Caco-2 (cell line): Measurements from ENCODE around the gene CCDC159. TPM values are rescaled to one million over a fixed set of nuclear protein-coding genes. Genes with fewer than 3 reads are reported as not detected.
A peak's percentile ranks its signal among the peaks of the same experiment; 100 is the strongest.

ENCODE experiments used
- BruUV-seq: library from RNA; stranded (reverse); fragments of 400-500 nt; replicated peaks from 2 replicates; lab custom pipeline; 2021; lab: Mats Ljungman, UMichigan
- CTCF ChIA-PET: fragments of 300-600 bp; sonication (Branson Sonifier 250); formaldehyde crosslinking; loops from one replicate; lab custom pipeline; 2022; ENCODE audit warnings: antibody characterized with exemption; lab: Charles Lee
- POLR2A ChIA-PET: fragments of 300-600 bp; sonication (Branson Sonifier 250); formaldehyde crosslinking; loops from one replicate; lab custom pipeline; 2022; ENCODE audit warnings: antibody characterized with exemption; lab: Charles Lee
- DNase-seq, 2 experiments: peaks; one replicate each; pipeline versions ENCODE4 v3.0.0 to v3.0.0-alpha.2; 2020 to 2022
- H3K27me3 ChIP-seq: replicated peaks from 2 replicates; pipeline ENCODE4 v1.6.0; 2011; ENCODE audit warnings: low read length; ENCODE audit not compliant: control insufficient read depth, insufficient read depth
- H3K36me3 ChIP-seq: 2 replicates; pipeline ENCODE4 v1.5.1; 2011; ENCODE audit warnings: low read length; ENCODE audit not compliant: control insufficient read depth, insufficient read depth
- H3K4me1 ChIP-seq: fragments of 250-450 bp; sonication (Bioruptor Pico); 2 replicates; pipeline ENCODE4 v1.5.1; 2020; ENCODE audit warnings: mild to moderate bottlenecking
- H3K4me3 ChIP-seq: 2 replicates; pipeline ENCODE4 v1.5.1; 2011; ENCODE audit warnings: low read depth, mild to moderate bottlenecking, control low read depth, low read length
- H3K9me3 ChIP-seq: fragments of 250-450 bp; sonication (Bioruptor Pico); 2 replicates; pipeline ENCODE4 v1.5.1; 2020; ENCODE audit warnings: mild to moderate bottlenecking, moderate library complexity
- H3K27ac Mint-ChIP-seq: one replicate; pipeline ENCODE4 v1.8.0; 2022; ENCODE audit warnings: mixed read lengths; ENCODE audit not compliant: unreplicated experiment
- H3K27me3 Mint-ChIP-seq: one replicate; pipeline ENCODE4 v1.8.0; 2022; ENCODE audit warnings: mixed read lengths; ENCODE audit not compliant: insufficient read depth, unreplicated experiment
- H3K36me3 Mint-ChIP-seq: one replicate; pipeline ENCODE4 v1.8.0; 2022; ENCODE audit warnings: mild to moderate bottlenecking, mixed read lengths; ENCODE audit not compliant: insufficient read depth, unreplicated experiment
- H3K4me1 Mint-ChIP-seq: one replicate; pipeline ENCODE4 v1.8.0; 2022; ENCODE audit warnings: low read depth, mixed read lengths; ENCODE audit not compliant: unreplicated experiment
- H3K4me3 Mint-ChIP-seq: one replicate; pipeline ENCODE4 v1.8.0; 2022; ENCODE audit warnings: mild to moderate bottlenecking, moderate library complexity, mixed read lengths; ENCODE audit not compliant: unreplicated experiment
- H3K9me3 Mint-ChIP-seq: one replicate; pipeline ENCODE4 v1.8.0; 2022; ENCODE audit warnings: mixed read lengths; ENCODE audit not compliant: unreplicated experiment
- intact Hi-C: fragments of 100-400 bp; cut with micrococcal nuclease; formaldehyde crosslinking; loops from one replicate; pipeline ENCODE4 v1.10.0; 2022; ENCODE audit not compliant: unreplicated experiment
- total RNA-seq: library from RNA; stranded (reverse); gene quantifications from 2 replicates; pipeline ENCODE4 v1.2.3, GENCODE V29; 2022
- TF ChIP-seq, protein P1 (sequence below), 2 experiments: fragments of 200-600 bp in 1 of 2; IDR thresholded peaks; 1 replicate in 1 of 2; 2 replicates in 1 of 2; pipeline versions ENCODE4 v1.5.1 to v1.8.0; 2011 to 2022; ENCODE audit warnings: antibody characterized with exemption in 1 of 2, control low read depth in 1 of 2, inconsistent platforms in 1 of 2, low read depth in 1 of 2, low read length in 1 of 2, mild to moderate bottlenecking in 1 of 2, moderate library complexity in 1 of 2; ENCODE audit not compliant: insufficient read depth in 1 of 2, severe bottlenecking in 1 of 2, unreplicated experiment in 1 of 2

The CCDC159 gene
- total RNA-seq, 1 experiment from 2014 or later: 13.9 TPM

DNA sequence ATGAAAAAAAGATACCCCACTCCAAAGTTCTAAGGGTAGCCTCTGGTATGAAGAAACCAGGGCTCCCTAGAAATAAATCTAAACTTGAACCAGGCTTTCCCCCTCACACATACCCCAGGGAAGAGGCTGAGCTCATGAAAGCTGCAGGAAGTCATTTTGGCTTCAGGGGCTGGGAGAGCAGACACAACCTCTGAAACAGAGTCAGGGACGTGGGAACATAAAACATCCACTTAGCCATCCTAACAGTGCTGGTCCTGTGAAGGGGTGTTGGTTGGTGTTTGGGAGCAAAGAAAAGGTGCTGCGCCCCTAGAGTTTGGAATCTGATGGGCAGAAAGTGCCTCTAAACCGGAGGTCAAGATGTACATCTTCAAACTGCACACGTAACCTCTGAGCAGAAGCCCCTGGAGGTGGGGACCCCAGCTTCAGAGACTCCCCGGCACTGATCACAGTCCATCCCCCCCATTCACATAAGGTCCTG is 22.7 kb upstream of the CCDC159 start:
- no peak overlapping the region for H3K4me3 ChIP-seq
- intact Hi-C loops: no loop called here
- H3K27me3 Mint-ChIP-seq: no peaks in the 10 kb centered on the region
- TF ChIP-seq, protein P1, sequence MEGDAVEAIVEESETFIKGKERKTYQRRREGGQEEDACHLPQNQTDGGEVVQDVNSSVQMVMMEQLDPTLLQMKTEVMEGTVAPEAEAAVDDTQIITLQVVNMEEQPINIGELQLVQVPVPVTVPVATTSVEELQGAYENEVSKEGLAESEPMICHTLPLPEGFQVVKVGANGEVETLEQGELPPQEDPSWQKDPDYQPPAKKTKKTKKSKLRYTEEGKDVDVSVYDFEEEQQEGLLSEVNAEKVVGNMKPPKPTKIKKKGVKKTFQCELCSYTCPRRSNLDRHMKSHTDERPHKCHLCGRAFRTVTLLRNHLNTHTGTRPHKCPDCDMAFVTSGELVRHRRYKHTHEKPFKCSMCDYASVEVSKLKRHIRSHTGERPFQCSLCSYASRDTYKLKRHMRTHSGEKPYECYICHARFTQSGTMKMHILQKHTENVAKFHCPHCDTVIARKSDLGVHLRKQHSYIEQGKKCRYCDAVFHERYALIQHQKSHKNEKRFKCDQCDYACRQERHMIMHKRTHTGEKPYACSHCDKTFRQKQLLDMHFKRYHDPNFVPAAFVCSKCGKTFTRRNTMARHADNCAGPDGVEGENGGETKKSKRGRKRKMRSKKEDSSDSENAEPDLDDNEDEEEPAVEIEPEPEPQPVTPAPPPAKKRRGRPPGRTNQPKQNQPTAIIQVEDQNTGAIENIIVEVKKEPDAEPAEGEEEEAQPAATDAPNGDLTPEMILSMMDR (IDR thresholded peaks at IDR 0.05; ENCODE audit: insufficient read depth in 1 of 2, low read depth in 1 of 2, low read length in 1 of 2, severe bottlenecking in 1 of 2, unreplicated experiment in 1 of 2): no peak
- H3K9me3 Mint-ChIP-seq: no peaks in the 10 kb centered on the region
- no peak overlapping the region for H3K27ac Mint-ChIP-seq
- DNase-seq: no peak
- no peaks in the 10 kb centered on the region for H3K9me3 ChIP-seq
- TSS peak; percentile 32 for BruUV-seq
- ChIA-PET POLR2A (interaction anchor here (0.6 kb wide), 1 partner anchor 96 kb away, joined by 3 read pairs; no protein-coding TSS in a partner anchor), CTCF (interaction anchor here (1.0 to 1.3 kb wide), 2 partner anchors 57 to 58 kb away, joined by 3 to 14 read pairs; no protein-coding TSS in a partner anchor)
- peaks cover 24% of the 10 kb centered on the region for H3K4me1 Mint-ChIP-seq
- H3K27me3 ChIP-seq: no peaks in the 10 kb centered on the region
- peaks cover 7% of the 10 kb centered on the region; the same call in 1 of the 2 replicates for H3K4me1 ChIP-seq
- no peaks in the 10 kb centered on the region; the same call in 1 of the 2 replicates for H3K36me3 ChIP-seq
- peaks cover 12% of the 10 kb centered on the region for H3K36me3 Mint-ChIP-seq
- no peak overlapping the region for H3K4me3 Mint-ChIP-seq

DNA sequence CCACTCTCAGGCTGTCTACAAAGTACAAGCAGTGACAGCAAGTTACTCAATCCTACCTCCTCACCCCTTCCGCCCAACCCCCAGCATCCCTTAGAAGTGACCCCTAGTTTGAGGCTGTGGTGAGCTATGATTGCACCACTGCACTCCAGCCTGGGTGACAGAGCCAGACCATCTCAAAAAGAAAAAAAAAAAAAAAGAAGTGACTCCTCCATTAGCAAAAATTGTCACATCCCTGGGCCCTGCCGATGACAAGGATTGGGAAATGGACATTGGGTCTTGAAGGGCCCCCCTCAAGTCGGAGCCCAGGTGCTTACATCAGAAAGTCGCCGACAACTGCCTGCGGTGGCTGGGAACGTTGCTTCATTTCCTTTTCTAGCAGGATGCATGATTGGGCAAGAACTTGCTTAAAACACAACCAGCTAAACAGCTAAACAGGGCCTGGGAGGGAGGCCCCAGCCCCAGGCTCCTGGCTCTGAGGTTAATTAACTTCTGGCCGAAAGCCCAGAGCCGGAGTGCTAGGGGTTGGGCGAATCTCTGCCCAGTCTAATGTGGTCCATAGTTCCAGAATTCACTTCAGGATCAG is 22.1 kb upstream of the CCDC159 start:
- BruUV-seq: no TSS peak
- Histone ChIP-seq H3K36me3 (no peaks in the 10 kb centered on the region; the same call in 1 of the 2 replicates), H3K27me3 (no peaks in the 10 kb centered on the region), H3K4me1 (peaks cover 7% of the 10 kb centered on the region; the same call in 1 of the 2 replicates), H3K9me3 (no peaks in the 10 kb centered on the region), H3K4me3 (no peak overlapping the region)
- Mint-ChIP-seq H3K4me1 (peaks cover 23% of the 10 kb centered on the region), H3K9me3 (no peaks in the 10 kb centered on the region), H3K4me3 (no peak overlapping the region), H3K27ac (no peak overlapping the region), H3K27me3 (no peaks in the 10 kb centered on the region), H3K36me3 (peaks cover 12% of the 10 kb centered on the region)
- peak in 1 of 2 experiments; percentile 19 for DNase-seq
- ChIA-PET POLR2A (interaction anchor here (1.0 kb wide), 1 partner anchor 51 kb away, joined by 3 read pairs; the partner anchor contains the start of gene SWSAP1), CTCF (interaction anchor here (1.0 to 1.2 kb wide), 2 partner anchors 51 to 57 kb away, joined by 3 read pairs; partner anchors contain the start of gene SWSAP1)
- intact Hi-C loops: no loop called here
- TF ChIP-seq, protein P1 (IDR thresholded peaks at IDR 0.05; ENCODE audit: insufficient read depth in 1 of 2, low read depth in 1 of 2, low read length in 1 of 2, severe bottlenecking in 1 of 2, unreplicated experiment in 1 of 2): no peak

DNA sequence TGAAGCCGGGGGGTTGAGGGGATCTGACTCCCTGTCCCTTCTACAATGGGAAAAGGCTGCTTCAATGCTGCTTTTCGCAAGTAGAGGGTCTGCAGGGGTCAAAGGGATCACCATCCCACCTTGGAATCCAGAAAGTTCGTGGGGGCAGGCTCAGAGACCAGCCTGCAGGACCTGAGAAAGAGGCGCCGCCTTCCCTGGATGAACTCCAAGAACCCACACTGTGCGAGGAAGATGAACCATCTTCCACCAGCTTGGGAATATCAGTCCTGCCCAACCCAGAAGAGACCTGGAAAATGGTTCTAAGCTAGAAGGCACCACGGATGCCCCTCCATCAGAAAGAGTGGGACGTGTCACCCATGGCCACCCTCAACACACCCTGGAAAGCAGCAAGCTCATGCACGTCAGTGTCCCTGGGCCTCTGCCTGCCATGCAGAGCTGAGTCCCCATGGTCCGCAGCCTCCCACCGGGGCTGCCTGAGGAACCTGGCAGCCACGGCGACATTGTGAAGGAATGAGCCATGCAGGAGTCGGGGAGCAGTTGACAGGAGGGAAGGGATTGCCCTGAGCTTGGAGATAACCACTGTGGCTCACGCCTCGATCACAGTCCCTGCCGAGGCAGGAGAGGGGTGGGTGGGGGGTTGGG is 21.4 kb upstream of the CCDC159 start:
- no peak for DNase-seq
- intact Hi-C loops: no loop called here
- TF ChIP-seq, protein P1 (IDR thresholded peaks at IDR 0.05; ENCODE audit: insufficient read depth in 1 of 2, low read depth in 1 of 2, low read length in 1 of 2, severe bottlenecking in 1 of 2, unreplicated experiment in 1 of 2): no peak
- Mint-ChIP-seq H3K27ac (no peak overlapping the region), H3K36me3 (peaks cover 14% of the 10 kb centered on the region), H3K9me3 (no peaks in the 10 kb centered on the region), H3K4me1 (peaks cover 18% of the 10 kb centered on the region), H3K4me3 (no peak overlapping the region), H3K27me3 (no peaks in the 10 kb centered on the region)
- no peaks in the 10 kb centered on the region; the same call in 1 of the 2 replicates for H3K36me3 ChIP-seq
- H3K4me3 ChIP-seq: no peak overlapping the region
- CTCF ChIA-PET: interaction anchor here (1.0 to 1.2 kb wide), 2 partner anchors 50 to 56 kb away, joined by 3 read pairs; partner anchors contain the start of gene SWSAP1
- no TSS peak for BruUV-seq
- H3K4me1 ChIP-seq: peaks cover 7% of the 10 kb centered on the region; the same call in 1 of the 2 replicates
- no peaks in the 10 kb centered on the region for H3K27me3 ChIP-seq
- no peaks in the 10 kb centered on the region for H3K9me3 ChIP-seq
- POLR2A ChIA-PET: interaction anchor here (1.0 kb wide), 1 partner anchor 50 kb away, joined by 3 read pairs; the partner anchor contains the start of gene SWSAP1
